Activated naive CD4-positive, alpha-beta T cell treated with anti-CD3 and anti-CD28 coated beads for 36 hours (primary cell): ENCODE results near the gene STXBP6. TPM values are rescaled to one million over a fixed set of nuclear protein-coding genes. Genes with fewer than 3 reads are reported as not detected.

Experiments
- CTCF ChIA-PET: fragments of 350-600 bp; sonication (Branson Sonifier 250); formaldehyde crosslinking; loops from one replicate; lab custom pipeline; 2021; ENCODE audit warnings: antibody characterized with exemption; lab: Charles Lee
- DNase-seq: peaks from one replicate; pipeline ENCODE4 v3.0.0-alpha.2; 2020
- H3K27ac Mint-ChIP-seq: one replicate; pipeline ENCODE4 v1.8.0; 2021; ENCODE audit warnings: mild to moderate bottlenecking, mixed read lengths
- H3K27me3 Mint-ChIP-seq: one replicate; pipeline ENCODE4 v1.8.0; 2021; ENCODE audit warnings: low read depth, mixed read lengths
- H3K36me3 Mint-ChIP-seq: one replicate; pipeline ENCODE4 v1.8.0; 2021; ENCODE audit warnings: low read depth, mixed read lengths
- H3K4me1 Mint-ChIP-seq: one replicate; pipeline ENCODE4 v1.8.0; 2021; ENCODE audit warnings: low read depth, mixed read lengths
- H3K4me3 Mint-ChIP-seq: one replicate; pipeline ENCODE4 v1.8.0; 2021; ENCODE audit warnings: mild to moderate bottlenecking, moderate library complexity, mixed read lengths
- H3K9me3 Mint-ChIP-seq: one replicate; pipeline ENCODE4 v1.8.0; 2021; ENCODE audit warnings: mixed read lengths
- intact Hi-C: fragments of 100-400 bp; cut with micrococcal nuclease; formaldehyde crosslinking; loops from one replicate; pipeline ENCODE4 v1.15.1; 2023
- total RNA-seq, 2 experiments: library from RNA; stranded (reverse); gene quantifications; one replicate each; pipeline ENCODE4 v1.2.3, GENCODE V29; 2021

The STXBP6 gene
- total RNA-seq, 2 experiments from 2014 or later: not detected

- Mint-ChIP-seq H3K36me3 (no peaks in the 10 kb centered on the region), H3K4me3 (no peak overlapping the region), H3K4me1 (peaks cover 9% of the 10 kb centered on the region), H3K9me3 (no peaks in the 10 kb centered on the region), H3K27me3 (peaks cover 39% of the 10 kb centered on the region), H3K27ac (no peak overlapping the region)
- intact Hi-C loops: no loop called here
- CTCF ChIA-PET: interaction anchor here (0.9 kb wide), 1 partner anchor 13 kb away, joined by 3 read pairs; no protein-coding TSS in a partner anchor
- no peak for DNase-seq
These were observed 1.6 kb downstream of the STXBP6 start for GRCh38 chr14:25048170-25049016.

- peaks cover 9% of the 10 kb centered on the region for H3K4me1 Mint-ChIP-seq
- H3K36me3 Mint-ChIP-seq: no peaks in the 10 kb centered on the region
- H3K4me3 Mint-ChIP-seq: no peak overlapping the region
- H3K27ac Mint-ChIP-seq: no peak overlapping the region
- H3K9me3 Mint-ChIP-seq: no peaks in the 10 kb centered on the region
- CTCF ChIA-PET: no interaction called here
- peaks cover 29% of the 10 kb centered on the region for H3K27me3 Mint-ChIP-seq
- no peak for DNase-seq
- intact Hi-C loops: no loop called here
These were observed 3.5 kb downstream of the STXBP6 start for GRCh38 chr14:25046301-25046943.

GRCh38 chr14:25044106-25044698, 5.7 kb downstream of the STXBP6 start:
- H3K36me3 Mint-ChIP-seq: no peaks in the 10 kb centered on the region
- CTCF ChIA-PET: no interaction called here
- H3K9me3 Mint-ChIP-seq: no peaks in the 10 kb centered on the region
- H3K27me3 Mint-ChIP-seq: peaks cover 17% of the 10 kb centered on the region
- intact Hi-C loops: no loop called here
- no peak for DNase-seq
- H3K4me3 Mint-ChIP-seq: no peak overlapping the region
- no peak overlapping the region for H3K27ac Mint-ChIP-seq
- H3K4me1 Mint-ChIP-seq: peaks cover 3% of the 10 kb centered on the region

GRCh38 chr14:25042362-25043299, 7.3 kb downstream of the STXBP6 start:
- Mint-ChIP-seq H3K27me3 (peaks cover 9% of the 10 kb centered on the region), H3K4me3 (no peak overlapping the region), H3K27ac (no peak overlapping the region), H3K4me1 (no peaks in the 10 kb centered on the region), H3K9me3 (peaks cover 4% of the 10 kb centered on the region), H3K36me3 (no peaks in the 10 kb centered on the region)
- intact Hi-C loops: no loop called here
- CTCF ChIA-PET: interaction anchor here (0.6 kb wide), 1 partner anchor 218 kb away, joined by 3 read pairs; no protein-coding TSS in a partner anchor
- DNase-seq: no peak

GRCh38 chr14:25041898-25042297, 8.0 kb downstream of the STXBP6 start:
- CTCF ChIA-PET: interaction anchor here (0.6 to 0.7 kb wide), 2 partner anchors 134 to 217 kb away, joined by 3 read pairs; no protein-coding TSS in a partner anchor

GRCh38 chr14:25041484-25041883, 8.5 kb downstream of the STXBP6 start:
- no peaks in the 10 kb centered on the region for H3K36me3 Mint-ChIP-seq
- CTCF ChIA-PET: interaction anchor here (0.7 kb wide), 1 partner anchor 133 kb away, joined by 3 read pairs; no protein-coding TSS in a partner anchor
- intact Hi-C loops: no loop called here

More at GRCh38 chr14:25041898-25042297, 8.0 kb downstream of the STXBP6 start:
- Mint-ChIP-seq H3K4me3 (no peak overlapping the region), H3K9me3 (peaks cover 4% of the 10 kb centered on the region), H3K27ac (no peak overlapping the region), H3K36me3 (no peaks in the 10 kb centered on the region), H3K27me3 (peaks cover 9% of the 10 kb centered on the region), H3K4me1 (no peaks in the 10 kb centered on the region)
- intact Hi-C loops: no loop called here
- no peak for DNase-seq

GRCh38 chr14:25039933-25040332, 10.0 kb downstream of the STXBP6 start:
- H3K27ac Mint-ChIP-seq: no peak overlapping the region
- H3K4me1 Mint-ChIP-seq: no peaks in the 10 kb centered on the region
- peaks cover 9% of the 10 kb centered on the region for H3K27me3 Mint-ChIP-seq
- intact Hi-C loops: no loop called here
- H3K36me3 Mint-ChIP-seq: no peaks in the 10 kb centered on the region
- no peak for DNase-seq
- H3K9me3 Mint-ChIP-seq: peaks cover 4% of the 10 kb centered on the region
- CTCF ChIA-PET: no interaction called here
- no peak overlapping the region for H3K4me3 Mint-ChIP-seq

More at GRCh38 chr14:25041484-25041883, 8.5 kb downstream of the STXBP6 start:
- Mint-ChIP-seq H3K4me1 (no peaks in the 10 kb centered on the region), H3K27ac (no peak overlapping the region), H3K9me3 (peaks cover 4% of the 10 kb centered on the region), H3K4me3 (no peak overlapping the region), H3K27me3 (peaks cover 9% of the 10 kb centered on the region)
- no peak for DNase-seq

- Mint-ChIP-seq H3K36me3 (no peaks in the 10 kb centered on the region), H3K27ac (no peak overlapping the region), H3K4me3 (no peak overlapping the region), H3K9me3 (peaks cover 4% of the 10 kb centered on the region), H3K27me3 (peaks cover 5% of the 10 kb centered on the region), H3K4me1 (no peaks in the 10 kb centered on the region)
- CTCF ChIA-PET: no interaction called here
- intact Hi-C loops: no loop called here
- DNase-seq: no peak
These were observed 11.8 kb downstream of the STXBP6 start for GRCh38 chr14:25038044-25038668.

- CTCF ChIA-PET: no interaction called here
- Mint-ChIP-seq H3K36me3 (no peaks in the 10 kb centered on the region), H3K9me3 (peaks cover 4% of the 10 kb centered on the region), H3K4me1 (no peaks in the 10 kb centered on the region), H3K27ac (no peak overlapping the region), H3K27me3 (peaks cover 5% of the 10 kb centered on the region), H3K4me3 (no peak overlapping the region)
- intact Hi-C loops: no loop called here
- no peak for DNase-seq
These were observed 12.9 kb downstream of the STXBP6 start for GRCh38 chr14:25037032-25037431.

GRCh38 chr14:25034803-25035681, 14.9 kb downstream of the STXBP6 start:
- DNase-seq: no peak
- no peaks in the 10 kb centered on the region for H3K36me3 Mint-ChIP-seq
- H3K27me3 Mint-ChIP-seq: peaks cover 5% of the 10 kb centered on the region
- H3K4me1 Mint-ChIP-seq: no peaks in the 10 kb centered on the region
- CTCF ChIA-PET: interaction anchor here (0.7 to 1.0 kb wide), 2 partner anchors 13 to 114 kb away, joined by 3 to 4 read pairs; no protein-coding TSS in a partner anchor
- intact Hi-C loops: no loop called here
- H3K4me3 Mint-ChIP-seq: no peak overlapping the region
- no peak overlapping the region for H3K27ac Mint-ChIP-seq
- H3K9me3 Mint-ChIP-seq: peaks cover 4% of the 10 kb centered on the region
